ENCODE results near the gene LAMA5. TPM values are rescaled to one million over a fixed set of nuclear protein-coding genes. Genes with fewer than 3 reads are reported as not detected.

Gene LAMA5
- total and polyA plus RNA-seq, 2 donors (not counting 1 experiment from before 2014, with no cell fraction given), result 52.9 to 83.5 TPM

DNA sequence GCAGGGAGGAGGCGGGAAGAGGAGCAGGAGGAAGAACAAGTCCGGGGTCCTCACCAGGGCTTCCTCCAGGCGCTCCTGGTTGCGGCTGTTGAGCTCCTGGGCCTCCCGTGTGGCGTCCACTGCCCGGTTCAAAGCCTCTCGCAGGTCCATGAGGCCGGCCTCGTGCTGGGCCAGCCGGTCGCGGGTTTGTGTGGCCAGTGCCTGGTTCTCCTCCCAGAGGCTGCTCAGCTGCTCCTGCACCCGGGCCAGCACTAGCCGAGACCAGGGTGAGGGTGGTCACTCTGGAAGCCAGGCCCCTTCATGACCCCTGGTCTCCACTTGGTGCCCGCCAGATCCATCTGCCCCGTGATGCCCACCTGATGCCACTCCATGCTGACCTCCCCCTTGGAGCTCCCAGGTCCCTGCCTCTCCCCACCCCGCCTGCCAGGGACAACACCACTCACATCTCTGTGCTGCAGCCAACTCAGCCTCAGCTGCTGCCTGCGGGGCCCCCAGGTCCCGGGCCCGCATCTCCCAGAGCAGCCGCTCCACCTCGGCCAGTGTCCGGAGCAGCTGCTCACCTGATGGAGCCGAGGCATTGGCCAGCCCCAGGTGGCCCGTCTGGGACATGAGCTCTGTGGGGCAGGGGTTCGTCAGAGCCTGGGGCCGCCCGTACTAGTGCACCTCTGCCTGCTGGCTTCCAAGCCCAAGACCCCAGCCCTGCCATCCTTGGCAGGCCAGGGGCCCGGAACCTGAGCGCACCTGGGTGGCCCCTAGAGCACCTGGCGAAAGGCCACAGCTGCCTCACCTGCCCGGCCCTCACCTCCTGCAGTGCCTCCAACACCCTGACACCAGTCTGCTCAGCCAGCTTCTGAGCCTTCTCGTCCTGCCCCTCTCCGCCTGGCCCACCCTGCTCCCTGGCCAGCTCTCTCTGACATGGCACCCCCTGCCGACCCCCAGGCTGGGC, 48.4 kb downstream of the LAMA5 start:
- peak overlapping the region; percentile 20 for H3K27ac Mint-ChIP-seq
- Histone ChIP-seq H3K9me3 (ENCODE audit: control extremely low read depth in 1 of 3, control insufficient read depth in 2 of 3, insufficient read depth in 1 of 3, low read length in 2 of 3) (no peaks in the 10 kb centered on the region), H3K27ac (ENCODE audit: low read length in 2 of 2) (no peak overlapping the region), H3K4me1 (ENCODE audit: control insufficient read depth in 2 of 2, insufficient read depth in 2 of 2, low read length in 2 of 2) (no peaks in the 10 kb centered on the region), H3K27me3 (replicated peaks in 1 of 4; ENCODE audit: control extremely low read depth in 1 of 4, control insufficient read depth in 3 of 4, insufficient read depth in 4 of 4, low read length in 3 of 4) (no peaks in the 10 kb centered on the region), H3K9ac (ENCODE audit: low read length) (no peak overlapping the region), H4K20me1 (ENCODE audit: control insufficient read depth, insufficient read depth, low read length, poor library complexity, severe bottlenecking) (no peaks in the 10 kb centered on the region), H2AFZ (ENCODE audit: insufficient read depth, low read depth, low read length, poor library complexity, severe bottlenecking) (no peak overlapping the region), H3K36me3 (replicated peaks in 1 of 2; ENCODE audit: control extremely low read depth in 1 of 2, control insufficient read depth in 1 of 2, extremely low read depth in 1 of 2, insufficient read depth in 2 of 2, low read length in 1 of 2) (peaks cover 0 to 16% of the 10 kb centered on the region in 2 experiments), H3K79me2 (ENCODE audit: control insufficient read depth, insufficient read depth, low read length) (no peaks in the 10 kb centered on the region), H3K4me3 (ENCODE audit: control extremely low read depth in 1 of 5, extremely low read depth in 1 of 5, insufficient read depth in 1 of 5, low read depth in 2 of 5, low read length in 4 of 5) (no peak overlapping the region), H3K4me2 (replicated peaks; ENCODE audit: low read depth, low read length, poor library complexity, severe bottlenecking) (no peak overlapping the region)
- POLR2A ChIA-PET, result no interaction called here
- no peaks in the 10 kb centered on the region for H3K9me3 Mint-ChIP-seq (ENCODE audit: insufficient read depth)
- no peak for ATAC-seq (ENCODE audit: low read depth)
- TF ChIP-seq EZH2 (IDR thresholded peaks at IDR 0.05; ENCODE audit: borderline replicate concordance, insufficient read depth, low read depth, low read length, poor library complexity, severe bottlenecking), result no peak
- no peak for TF ChIP-seq CTCF (IDR thresholded peaks at IDR 0.05)
- CTCF ChIA-PET, result interaction anchor here (1.1 kb wide), 1 partner anchor 64 kb away, joined by 3 read pairs; no protein-coding TSS in a partner anchor
- DNase-seq, result no peak
- H3K4me3 Mint-ChIP-seq, result no peak overlapping the region
- intact Hi-C loops (cut with micrococcal nuclease), result no loop called here
- no peaks in the 10 kb centered on the region for H3K27me3 Mint-ChIP-seq
- WGBS (ENCODE audit: insufficient coverage), result 93% methylated on average over 36 of the region's 36 CpGs
- H3K4me1 Mint-ChIP-seq, result no peaks in the 10 kb centered on the region

- no peak overlapping the region for H3K4me3 Mint-ChIP-seq
- DNase-seq, result no peak
- intact Hi-C loops (cut with micrococcal nuclease), result no loop called here
- Histone ChIP-seq H2AFZ (ENCODE audit: insufficient read depth, low read depth, low read length, poor library complexity, severe bottlenecking) (no peak overlapping the region), H3K4me3 (ENCODE audit: control extremely low read depth in 1 of 5, extremely low read depth in 1 of 5, insufficient read depth in 1 of 5, low read depth in 2 of 5, low read length in 4 of 5) (no peak overlapping the region), H3K4me2 (replicated peaks; ENCODE audit: low read depth, low read length, poor library complexity, severe bottlenecking) (no peak overlapping the region), H3K36me3 (replicated peaks in 1 of 2; ENCODE audit: control extremely low read depth in 1 of 2, control insufficient read depth in 1 of 2, extremely low read depth in 1 of 2, insufficient read depth in 2 of 2, low read length in 1 of 2) (peaks cover 0 to 19% of the 10 kb centered on the region in 2 experiments), H3K27me3 (replicated peaks in 1 of 4; ENCODE audit: control extremely low read depth in 1 of 4, control insufficient read depth in 3 of 4, insufficient read depth in 4 of 4, low read length in 3 of 4) (no peaks in the 10 kb centered on the region), H3K79me2 (ENCODE audit: control insufficient read depth, insufficient read depth, low read length) (no peaks in the 10 kb centered on the region), H3K4me1 (ENCODE audit: control insufficient read depth in 2 of 2, insufficient read depth in 2 of 2, low read length in 2 of 2) (no peaks in the 10 kb centered on the region), H4K20me1 (ENCODE audit: control insufficient read depth, insufficient read depth, low read length, poor library complexity, severe bottlenecking) (no peaks in the 10 kb centered on the region), H3K27ac (ENCODE audit: low read length in 2 of 2) (no peak overlapping the region), H3K9ac (ENCODE audit: low read length) (no peak overlapping the region), H3K9me3 (ENCODE audit: control extremely low read depth in 1 of 3, control insufficient read depth in 2 of 3, insufficient read depth in 1 of 3, low read length in 2 of 3) (no peaks in the 10 kb centered on the region)
- TF ChIP-seq CTCF (IDR thresholded peaks at IDR 0.05) (no peak), EZH2 (IDR thresholded peaks at IDR 0.05; ENCODE audit: borderline replicate concordance, insufficient read depth, low read depth, low read length, poor library complexity, severe bottlenecking) (no peak)
- POLR2A ChIA-PET, result no interaction called here
- WGBS (ENCODE audit: insufficient coverage), result 91% methylated on average over 18 of the region's 18 CpGs
- H3K27ac Mint-ChIP-seq, result no peak overlapping the region
- no peak for ATAC-seq (ENCODE audit: low read depth)
- H3K9me3 Mint-ChIP-seq (ENCODE audit: insufficient read depth), result no peaks in the 10 kb centered on the region
- H3K27me3 Mint-ChIP-seq, result no peaks in the 10 kb centered on the region
- H3K4me1 Mint-ChIP-seq, result no peaks in the 10 kb centered on the region
- CTCF ChIA-PET, result no interaction called here
Observed at GRCh38 chr20:62317167-62317655, 49.9 kb downstream of the LAMA5 start.

Measured in B cell (primary cell).